ENCODE data around the gene AMH. TPM values are rescaled to one million over a fixed set of nuclear protein-coding genes. Genes with fewer than 3 reads are reported as not detected.

The AMH gene
- total and polyA plus RNA-seq, 2 donors (not counting 1 experiment from before 2014, with no cell fraction given), result 0.03 to 0.33 TPM

DNA sequence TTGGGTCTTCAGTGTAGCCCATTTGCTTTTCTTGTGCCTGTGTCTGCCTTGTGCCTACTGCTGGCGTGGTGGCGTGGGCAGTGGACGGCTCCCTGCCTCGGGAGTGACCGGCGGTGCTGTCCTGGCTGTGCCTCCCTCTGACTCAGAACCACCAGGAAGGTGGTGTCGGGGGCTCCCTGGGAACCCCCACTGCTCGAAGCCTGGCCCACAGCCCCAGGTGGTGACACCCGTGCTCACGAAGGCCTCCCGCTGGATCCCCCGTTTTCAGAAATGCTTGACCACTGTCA lies 5.1 kb upstream of the AMH start:
- TF ChIP-seq EZH2 (IDR thresholded peaks at IDR 0.05; ENCODE audit: low read length, missing control alignments), result no peak
- TF ChIP-seq, protein P1, sequence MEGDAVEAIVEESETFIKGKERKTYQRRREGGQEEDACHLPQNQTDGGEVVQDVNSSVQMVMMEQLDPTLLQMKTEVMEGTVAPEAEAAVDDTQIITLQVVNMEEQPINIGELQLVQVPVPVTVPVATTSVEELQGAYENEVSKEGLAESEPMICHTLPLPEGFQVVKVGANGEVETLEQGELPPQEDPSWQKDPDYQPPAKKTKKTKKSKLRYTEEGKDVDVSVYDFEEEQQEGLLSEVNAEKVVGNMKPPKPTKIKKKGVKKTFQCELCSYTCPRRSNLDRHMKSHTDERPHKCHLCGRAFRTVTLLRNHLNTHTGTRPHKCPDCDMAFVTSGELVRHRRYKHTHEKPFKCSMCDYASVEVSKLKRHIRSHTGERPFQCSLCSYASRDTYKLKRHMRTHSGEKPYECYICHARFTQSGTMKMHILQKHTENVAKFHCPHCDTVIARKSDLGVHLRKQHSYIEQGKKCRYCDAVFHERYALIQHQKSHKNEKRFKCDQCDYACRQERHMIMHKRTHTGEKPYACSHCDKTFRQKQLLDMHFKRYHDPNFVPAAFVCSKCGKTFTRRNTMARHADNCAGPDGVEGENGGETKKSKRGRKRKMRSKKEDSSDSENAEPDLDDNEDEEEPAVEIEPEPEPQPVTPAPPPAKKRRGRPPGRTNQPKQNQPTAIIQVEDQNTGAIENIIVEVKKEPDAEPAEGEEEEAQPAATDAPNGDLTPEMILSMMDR (conservative IDR thresholded peaks at IDR 0.05 in 1 of 2, IDR thresholded peaks at IDR 0.05 in 1 of 2; ENCODE audit: low read depth in 1 of 2, low read length in 2 of 2), result no peak
- Histone ChIP-seq H2AFZ (ENCODE audit: low read length) (no peak overlapping the region), H3K27me3 (ENCODE audit: control insufficient read depth, insufficient read depth, low read length) (no peaks in the 10 kb centered on the region), H3K4me2 (ENCODE audit: extremely low read depth, insufficient read depth, low read length) (no peak overlapping the region), H3K27ac (ENCODE audit: insufficient read depth, low read length) (no peak overlapping the region), H3K36me3 (ENCODE audit: control insufficient read depth, insufficient read depth, low read length) (peaks cover 35% of the 10 kb centered on the region), H3K9ac (ENCODE audit: insufficient read depth, low read length) (no peak overlapping the region), H3K4me3 (replicated peaks in 1 of 4; ENCODE audit: control extremely low read depth in 1 of 4, insufficient read depth in 1 of 4, low read depth in 3 of 4, low read length in 4 of 4) (no peak overlapping the region), H3K4me1 (ENCODE audit: control insufficient read depth, extremely low read depth, insufficient read depth, low read length) (peaks cover 8% of the 10 kb centered on the region), H3K79me2 (ENCODE audit: control insufficient read depth, insufficient read depth, low read length) (peaks cover 54% of the 10 kb centered on the region), H4K20me1 (ENCODE audit: control insufficient read depth, extremely low read depth, insufficient read depth, low read length) (peaks cover 4% of the 10 kb centered on the region), H3K9me3 (ENCODE audit: control insufficient read depth, insufficient read depth, low read depth, low read length) (no peaks in the 10 kb centered on the region)
- DNase-seq (ENCODE audit: low read depth in 2 of 2), result no peak

DNA sequence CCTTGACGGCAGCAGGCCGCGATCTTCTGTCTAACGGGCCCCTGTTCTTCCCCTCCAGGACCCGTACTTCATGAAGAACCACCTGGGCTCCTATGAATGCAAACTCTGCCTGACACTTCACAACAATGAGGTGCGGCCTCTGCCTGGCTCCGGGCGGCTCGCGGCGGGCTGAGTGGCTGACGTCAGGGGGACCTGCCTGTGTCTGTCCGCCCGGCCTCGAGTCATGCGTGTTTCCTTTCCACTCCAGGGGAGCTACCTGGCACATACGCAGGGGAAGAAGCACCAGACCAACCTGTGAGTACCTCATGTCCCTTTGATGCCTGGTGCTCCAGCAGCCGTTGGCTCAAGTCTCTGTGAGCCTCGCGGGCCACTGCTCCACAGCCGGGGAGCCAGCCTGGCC lies 4.6 kb upstream of the AMH start:
- Histone ChIP-seq H3K9ac (ENCODE audit: insufficient read depth, low read length) (no peak overlapping the region), H3K4me3 (replicated peaks in 1 of 4; ENCODE audit: control extremely low read depth in 1 of 4, insufficient read depth in 1 of 4, low read depth in 3 of 4, low read length in 4 of 4) (no peak overlapping the region), H3K27me3 (ENCODE audit: control insufficient read depth, insufficient read depth, low read length) (no peaks in the 10 kb centered on the region), H3K9me3 (ENCODE audit: control insufficient read depth, insufficient read depth, low read depth, low read length) (no peaks in the 10 kb centered on the region), H2AFZ (ENCODE audit: low read length) (no peak overlapping the region), H3K36me3 (ENCODE audit: control insufficient read depth, insufficient read depth, low read length) (peaks cover 37% of the 10 kb centered on the region), H3K4me1 (ENCODE audit: control insufficient read depth, extremely low read depth, insufficient read depth, low read length) (peaks cover 8% of the 10 kb centered on the region), H3K79me2 (ENCODE audit: control insufficient read depth, insufficient read depth, low read length) (peaks cover 50% of the 10 kb centered on the region), H3K4me2 (ENCODE audit: extremely low read depth, insufficient read depth, low read length) (no peak overlapping the region), H4K20me1 (ENCODE audit: control insufficient read depth, extremely low read depth, insufficient read depth, low read length) (peaks cover 4% of the 10 kb centered on the region), H3K27ac (ENCODE audit: insufficient read depth, low read length) (no peak overlapping the region)
- DNase-seq (ENCODE audit: low read depth in 2 of 2), result no peak
- TF ChIP-seq, protein P1 (conservative IDR thresholded peaks at IDR 0.05 in 1 of 2, IDR thresholded peaks at IDR 0.05 in 1 of 2; ENCODE audit: low read depth in 1 of 2, low read length in 2 of 2), result no peak
- no peak for TF ChIP-seq EZH2 (IDR thresholded peaks at IDR 0.05; ENCODE audit: low read length, missing control alignments)

DNA sequence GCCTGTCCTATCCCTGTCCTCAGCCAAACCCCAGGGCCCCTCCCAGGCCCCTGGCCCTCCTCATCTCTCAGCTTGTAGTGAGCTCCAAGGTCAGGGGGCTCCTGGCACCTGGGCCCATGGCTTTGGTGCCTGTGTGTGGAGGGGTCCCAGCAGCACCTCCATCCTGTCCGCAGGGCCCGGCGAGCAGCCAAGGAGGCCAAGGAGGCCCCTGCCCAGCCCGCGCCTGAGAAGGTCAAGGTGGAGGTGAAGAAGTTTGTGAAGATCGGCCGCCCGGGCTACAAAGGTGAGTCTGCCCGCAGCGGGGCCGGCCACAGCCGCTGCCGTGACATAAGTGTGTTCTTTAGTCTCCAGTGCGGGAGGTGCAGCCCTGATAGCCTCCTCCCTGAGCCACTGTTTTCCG lies 3.9 kb upstream of the AMH start:
- Histone ChIP-seq H3K4me1 (ENCODE audit: control insufficient read depth, extremely low read depth, insufficient read depth, low read length) (peaks cover 8% of the 10 kb centered on the region), H3K4me3 (replicated peaks in 1 of 4; ENCODE audit: control extremely low read depth in 1 of 4, insufficient read depth in 1 of 4, low read depth in 3 of 4, low read length in 4 of 4) (no peak overlapping the region), H4K20me1 (ENCODE audit: control insufficient read depth, extremely low read depth, insufficient read depth, low read length) (peaks cover 4% of the 10 kb centered on the region), H3K27me3 (ENCODE audit: control insufficient read depth, insufficient read depth, low read length) (peaks cover 4% of the 10 kb centered on the region), H3K9ac (ENCODE audit: insufficient read depth, low read length) (no peak overlapping the region), H2AFZ (ENCODE audit: low read length) (no peak overlapping the region), H3K36me3 (ENCODE audit: control insufficient read depth, insufficient read depth, low read length) (peaks cover 37% of the 10 kb centered on the region), H3K27ac (ENCODE audit: insufficient read depth, low read length) (no peak overlapping the region), H3K9me3 (ENCODE audit: control insufficient read depth, insufficient read depth, low read depth, low read length) (no peaks in the 10 kb centered on the region), H3K4me2 (ENCODE audit: extremely low read depth, insufficient read depth, low read length) (no peak overlapping the region), H3K79me2 (ENCODE audit: control insufficient read depth, insufficient read depth, low read length) (peaks cover 42% of the 10 kb centered on the region)
- no peak for TF ChIP-seq EZH2 (IDR thresholded peaks at IDR 0.05; ENCODE audit: low read length, missing control alignments)
- TF ChIP-seq, protein P1 (conservative IDR thresholded peaks at IDR 0.05 in 1 of 2, IDR thresholded peaks at IDR 0.05 in 1 of 2; ENCODE audit: low read depth in 1 of 2, low read length in 2 of 2), result no peak
- no peak for DNase-seq (ENCODE audit: low read depth in 2 of 2)

Measured in fibroblast of lung (primary cell).